ENCODE data around the gene TAF15. TPM values are rescaled to one million over a fixed set of nuclear protein-coding genes. Genes with fewer than 3 reads are reported as not detected.

Gene TAF15
- total RNA-seq, 1 donor from 2014 or later = 146 TPM

- no peak for DNase-seq (ENCODE audit: low spot score)
Observed at GRCh38 chr17:35870906-35871819, 61.9 kb downstream of the TAF15 start.

- no peak for DNase-seq (ENCODE audit: low spot score)
Observed at GRCh38 chr17:35872196-35872980, 63.1 kb downstream of the TAF15 start.

GRCh38 chr17:35875072-35875799 is 66.0 kb downstream of the TAF15 start:
- DNase-seq (ENCODE audit: low spot score) = no peak

GRCh38 chr17:35875800-35876139 is 66.5 kb downstream of the TAF15 start:
- no peak for DNase-seq (ENCODE audit: low spot score)

- DNase-seq (ENCODE audit: low spot score) = no peak
Observed at GRCh38 chr17:35876534-35876933, 67.2 kb downstream of the TAF15 start.

- no peak for DNase-seq (ENCODE audit: low spot score)
Observed at GRCh38 chr17:35877345-35878029, 68.2 kb downstream of the TAF15 start.

GRCh38 chr17:35878361-35878760 is 69.1 kb downstream of the TAF15 start:
- no peak for DNase-seq (ENCODE audit: low spot score)

- no peak for DNase-seq (ENCODE audit: low spot score)
Observed at GRCh38 chr17:35879773-35880654, 70.7 kb downstream of the TAF15 start, which contains the start of gene CCL5. Gene CCL5 (minus strand): TSS chr17:35880360.

GRCh38 chr17:35889241-35889640 is 80.0 kb downstream of the TAF15 start:
- no peak for DNase-seq (ENCODE audit: low spot score)

- DNase-seq (ENCODE audit: low spot score) = no peak
Observed at GRCh38 chr17:35889818-35890773, 80.8 kb downstream of the TAF15 start.

GRCh38 chr17:35890774-35891155 is 81.5 kb downstream of the TAF15 start:
- DNase-seq (ENCODE audit: low spot score) = no peak

- DNase-seq (ENCODE audit: low spot score) = no peak
Observed at GRCh38 chr17:35891269-35891668, 82.0 kb downstream of the TAF15 start.

- DNase-seq (ENCODE audit: low spot score) = no peak
Observed at GRCh38 chr17:35892091-35893035, 83.1 kb downstream of the TAF15 start.

GRCh38 chr17:35893751-35894150 is 84.5 kb downstream of the TAF15 start:
- no peak for DNase-seq (ENCODE audit: low spot score)

- peak; percentile 8 for DNase-seq (ENCODE audit: low spot score)
Observed at GRCh38 chr17:35894206-35894605, 84.9 kb downstream of the TAF15 start.

- peak; percentile 41 for DNase-seq (ENCODE audit: low spot score)
Observed at GRCh38 chr17:35895636-35896587, 86.6 kb downstream of the TAF15 start.
